ENCODE results near the gene ENKD1. TPM values are rescaled to one million over a fixed set of nuclear protein-coding genes. Genes with fewer than 3 reads are reported as not detected.
A peak's percentile ranks its signal among the peaks of the same experiment; 100 is the strongest.

The ENKD1 gene
- polyA plus RNA-seq = 10 to 100 TPM in 3 of 4 donors, 1 to 10 TPM in 1; 4.1 to 13.2 (median 12.2) TPM
- long read RNA-seq, donor 1 = 0 reads
- long read RNA-seq, donor 2, partial matches to known transcripts = 0 of 3 reads
- long read RNA-seq, donor 2, other reads (novel, unspliced or antisense) = 0 of 3 reads
- long read RNA-seq, donor 3, partial matches to known transcripts = 0 of 2 reads
- long read RNA-seq, donor 3, other reads (novel, unspliced or antisense) = 0 of 2 reads
- long read RNA-seq, donor 4 = 0 reads
- long read RNA-seq, donor 5 = 0 reads
- long read RNA-seq, donor 6 = 0 reads
- long read RNA-seq, donor 7, transcript ENKD1-201 (7 exons, 1,579 nt) = major isoform, 6 of 13 reads
- long read RNA-seq, donor 7, partial matches to known transcripts = 0 of 13 reads
- long read RNA-seq, donor 7, other reads (novel, unspliced or antisense) = 0 of 13 reads
- long read RNA-seq, donor 8 = 0 reads
- long read RNA-seq, donor 9, partial matches to known transcripts = 0 of 2 reads
- long read RNA-seq, donor 9, other reads (novel, unspliced or antisense) = 0 of 2 reads
- long read RNA-seq, donor 10, partial matches to known transcripts = 0 of 2 reads
- long read RNA-seq, donor 10, other reads (novel, unspliced or antisense) = 0 of 2 reads

DNA sequence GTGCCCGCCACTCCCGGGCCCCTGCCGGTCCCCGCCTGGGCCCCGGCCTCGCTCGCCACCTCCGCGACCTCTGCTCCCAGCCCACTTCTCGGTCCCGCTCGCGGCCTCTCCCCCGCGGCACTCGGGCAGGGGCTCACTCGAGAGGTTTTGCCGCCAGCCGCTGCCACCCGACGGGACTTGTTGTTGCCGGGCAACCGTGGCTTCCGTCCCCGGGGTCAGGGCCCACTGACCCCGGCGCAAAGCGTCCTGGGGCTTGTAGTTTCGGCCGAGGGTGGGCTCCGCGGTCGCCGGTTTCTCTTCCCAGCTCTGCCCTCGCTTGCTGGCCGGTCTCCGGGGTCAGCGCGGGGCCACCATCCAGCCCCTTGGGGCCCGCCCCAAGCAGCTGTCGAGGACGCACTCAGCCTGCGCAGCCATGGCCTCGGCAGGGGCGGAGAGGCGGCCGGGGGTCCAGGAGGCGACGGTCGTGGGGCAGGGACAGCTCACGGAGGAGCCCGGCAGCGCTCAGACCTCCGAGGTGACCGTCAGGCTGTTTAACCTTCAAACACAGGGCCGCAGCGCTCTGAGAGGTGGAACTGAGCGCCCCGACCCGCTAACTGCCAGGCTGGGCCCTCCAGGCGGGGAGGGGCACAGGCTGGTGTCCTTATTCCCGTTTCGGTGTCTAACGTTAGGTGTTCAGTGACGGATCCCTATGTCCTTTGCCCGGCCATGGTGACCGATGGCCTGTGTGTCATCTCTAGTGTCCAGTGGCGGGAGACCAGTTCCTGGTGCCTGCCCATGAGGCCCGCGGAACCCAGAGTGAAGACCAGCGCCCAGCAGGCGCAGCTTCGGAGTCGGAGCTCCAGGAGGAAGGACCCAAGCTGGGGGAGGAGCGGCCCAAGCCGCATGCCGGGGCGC, at the start of gene ENKD1, which contains the start of gene C16orf86:
TSS of gene ENKD1 (minus strand) at position 192 of the 894 bp plus-strand sequence. CDS start 308 bp downstream, outside the sequence.
TSS of gene C16orf86 (plus strand) at position 256 of the 894 bp plus-strand sequence. CDS start at position 413, 157 bp downstream.
- no peak for FAIRE-seq
- 7 to 16% (median 15%) methylated on average over 64 to 78 of the region's 78 CpGs for WGBS, 3 donors
- H3K9me3 ChIP-seq (ENCODE audit: control insufficient read depth in 2 of 2, insufficient read depth in 1 of 2, low read depth in 1 of 2, low read length in 1 of 2) = no peaks in the 10 kb centered on the region

DNA sequence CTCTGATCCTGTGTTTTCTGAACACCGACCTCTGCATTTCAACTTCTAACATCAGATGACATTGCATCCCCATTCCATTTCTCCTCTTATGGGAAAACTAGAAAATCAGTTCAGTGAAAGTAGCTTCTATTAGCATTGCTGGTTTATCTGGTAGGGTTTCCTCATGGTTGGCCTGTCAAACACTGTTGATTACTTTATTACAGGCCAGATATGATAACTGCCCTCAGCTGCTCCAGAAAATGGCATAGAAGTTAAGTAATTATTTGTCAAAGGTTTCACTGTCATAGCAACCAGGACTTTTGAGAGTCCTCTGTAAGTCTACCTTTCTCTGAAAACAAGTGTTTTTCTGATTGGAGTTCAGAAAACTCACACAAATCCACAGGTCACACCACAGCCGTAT, 49.5 kb upstream of the ENKD1 start:
- Histone ChIP-seq H3K9me3 (ENCODE audit: control insufficient read depth in 2 of 2, insufficient read depth in 1 of 2, low read depth in 1 of 2, low read length in 1 of 2) (no peaks in the 10 kb centered on the region), H3K36me3 (ENCODE audit: control insufficient read depth in 3 of 3, insufficient read depth in 2 of 3, low read depth in 1 of 3, low read length in 3 of 3) (no peaks in the 10 kb centered on the region), H3K4me1 (ENCODE audit: control insufficient read depth in 3 of 3, insufficient read depth in 2 of 3, low read depth in 1 of 3, low read length in 2 of 3) (peaks cover 0 to 14% (median 3%) of the 10 kb centered on the region in 3 donors), H3K27ac (ENCODE audit: low read depth in 1 of 3, low read length in 2 of 3) (no peak overlapping the region), H3K4me3 (ENCODE audit: low read depth in 1 of 3, low read length in 3 of 3) (no peak overlapping the region), H3K27me3 (ENCODE audit: control insufficient read depth in 3 of 3, insufficient read depth in 3 of 3, low read length in 3 of 3) (peaks cover 0 to 66% (median 0%) of the 10 kb centered on the region in 3 donors)
- DNase-seq (peak; percentile 81 to 85), FAIRE-seq (no peak)
- 26 to 72% (median 40%) methylated on average over 2 of the region's 2 CpGs for WGBS, 3 donors

More for the DNA sequence above, at the start of gene ENKD1, which contains the start of gene C16orf86:
- Histone ChIP-seq H3K27me3 (ENCODE audit: control insufficient read depth in 3 of 3, insufficient read depth in 3 of 3, low read length in 3 of 3) (peaks cover 0 to 12% (median 0%) of the 10 kb centered on the region in 3 donors), H3K27ac (ENCODE audit: low read depth in 1 of 3, low read length in 2 of 3) (peak within 1 kb of the TSS; percentile 2 to 82 (median 46)), H3K4me1 (ENCODE audit: control insufficient read depth in 3 of 3, insufficient read depth in 2 of 3, low read depth in 1 of 3, low read length in 2 of 3) (peaks cover 0 to 18% (median 0%) of the 10 kb centered on the region in 3 donors), H3K4me3 (ENCODE audit: low read depth in 1 of 3, low read length in 3 of 3) (peak within 1 kb of the TSS; percentile 42 to 71 (median 59)), H3K36me3 (ENCODE audit: control insufficient read depth in 3 of 3, insufficient read depth in 2 of 3, low read depth in 1 of 3, low read length in 3 of 3) (peaks cover 0 to 26% (median 0%) of the 10 kb centered on the region in 3 donors)
- peak; percentile 75 to 81 for DNase-seq

- no peaks in the 10 kb centered on the region for H3K36me3 ChIP-seq (ENCODE audit: control insufficient read depth in 3 of 3, insufficient read depth in 2 of 3, low read depth in 1 of 3, low read length in 3 of 3)
- DNase-seq (no peak), FAIRE-seq (no peak)
- peaks cover 0 to 8% (median 3%) of the 10 kb centered on the region in 3 donors for H3K4me1 ChIP-seq (ENCODE audit: control insufficient read depth in 3 of 3, insufficient read depth in 2 of 3, low read depth in 1 of 3, low read length in 2 of 3)
- H3K4me3 ChIP-seq (ENCODE audit: low read depth in 1 of 3, low read length in 3 of 3) = no peak overlapping the region
- no peak overlapping the region for H3K27ac ChIP-seq (ENCODE audit: low read depth in 1 of 3, low read length in 2 of 3)
- H3K27me3 ChIP-seq (ENCODE audit: control insufficient read depth in 3 of 3, insufficient read depth in 3 of 3, low read length in 3 of 3) = peaks cover 0 to 67% (median 0%) of the 10 kb centered on the region in 3 donors
- 34 to 76% (median 52%) methylated on average over 1 of the region's 1 CpG for WGBS, 3 donors
- H3K9me3 ChIP-seq (ENCODE audit: control insufficient read depth in 2 of 2, insufficient read depth in 1 of 2, low read depth in 1 of 2, low read length in 1 of 2) = no peaks in the 10 kb centered on the region
Measured at GRCh38 chr16:67714522-67714921, 48.0 kb upstream of the ENKD1 start.

- H3K4me1 ChIP-seq (ENCODE audit: control insufficient read depth in 3 of 3, insufficient read depth in 2 of 3, low read depth in 1 of 3, low read length in 2 of 3) = peaks cover 0 to 8% (median 3%) of the 10 kb centered on the region in 3 donors
- FAIRE-seq (no peak), DNase-seq (peak in 1 of 2 donors; percentile 45)
Measured at GRCh38 chr16:67713647-67714273, 47.2 kb upstream of the ENKD1 start.

GRCh38 chr16:67710607-67711006, 44.1 kb upstream of the ENKD1 start:
- H3K27ac ChIP-seq (ENCODE audit: low read depth in 1 of 3, low read length in 2 of 3) = no peak overlapping the region
- DNase-seq (no peak), FAIRE-seq (no peak)
- H3K9me3 ChIP-seq (ENCODE audit: control insufficient read depth in 2 of 2, insufficient read depth in 1 of 2, low read depth in 1 of 2, low read length in 1 of 2) = no peaks in the 10 kb centered on the region
- H3K4me1 ChIP-seq (ENCODE audit: control insufficient read depth in 3 of 3, insufficient read depth in 2 of 3, low read depth in 1 of 3, low read length in 2 of 3) = peaks cover 0 to 3% (median under 1%) of the 10 kb centered on the region in 3 donors
- H3K36me3 ChIP-seq (ENCODE audit: control insufficient read depth in 3 of 3, insufficient read depth in 2 of 3, low read depth in 1 of 3, low read length in 3 of 3) = no peaks in the 10 kb centered on the region
- WGBS, 3 donors = 92 to 95% (median 95%) methylated on average over 6 of the region's 6 CpGs
- H3K4me3 ChIP-seq (ENCODE audit: low read depth in 1 of 3, low read length in 3 of 3) = no peak overlapping the region
- peaks cover 0 to 71% (median 0%) of the 10 kb centered on the region in 3 donors for H3K27me3 ChIP-seq (ENCODE audit: control insufficient read depth in 3 of 3, insufficient read depth in 3 of 3, low read length in 3 of 3)

More at GRCh38 chr16:67713647-67714273, 47.2 kb upstream of the ENKD1 start:
- Histone ChIP-seq H3K9me3 (ENCODE audit: control insufficient read depth in 2 of 2, insufficient read depth in 1 of 2, low read depth in 1 of 2, low read length in 1 of 2) (no peaks in the 10 kb centered on the region), H3K4me3 (ENCODE audit: low read depth in 1 of 3, low read length in 3 of 3) (no peak overlapping the region), H3K27ac (ENCODE audit: low read depth in 1 of 3, low read length in 2 of 3) (no peak overlapping the region), H3K36me3 (ENCODE audit: control insufficient read depth in 3 of 3, insufficient read depth in 2 of 3, low read depth in 1 of 3, low read length in 3 of 3) (no peaks in the 10 kb centered on the region), H3K27me3 (ENCODE audit: control insufficient read depth in 3 of 3, insufficient read depth in 3 of 3, low read length in 3 of 3) (peaks cover 0 to 70% (median 0%) of the 10 kb centered on the region in 3 donors)
- 50 to 73% (median 60%) methylated on average over 5 of the region's 5 CpGs for WGBS, 3 donors

DNA sequence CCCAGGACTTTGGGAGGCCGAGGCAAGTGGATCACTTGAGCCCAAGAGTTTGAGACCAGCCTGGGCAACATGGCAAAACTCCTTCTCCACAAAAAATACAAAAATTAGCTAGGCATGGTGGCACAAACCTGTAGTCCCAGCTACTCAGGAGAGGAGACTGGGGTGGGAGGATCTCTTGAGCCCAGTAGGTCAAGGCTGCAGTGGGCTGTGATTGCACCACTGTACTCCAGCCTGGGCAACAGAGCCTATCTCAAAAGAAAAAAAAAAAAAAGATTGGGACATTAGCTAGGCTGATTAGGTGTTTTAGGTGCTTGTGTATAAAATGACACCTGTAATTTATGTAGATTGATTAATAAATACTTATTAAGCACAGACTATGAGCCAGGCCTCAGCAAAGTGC, 42.5 kb upstream of the ENKD1 start:
- DNase-seq (no peak), FAIRE-seq (no peak)
- H3K27me3 ChIP-seq (ENCODE audit: control insufficient read depth in 3 of 3, insufficient read depth in 3 of 3, low read length in 3 of 3) = peaks cover 0 to 71% (median 0%) of the 10 kb centered on the region in 3 donors
- no peak overlapping the region for H3K27ac ChIP-seq (ENCODE audit: low read depth in 1 of 3, low read length in 2 of 3)
- H3K9me3 ChIP-seq (ENCODE audit: control insufficient read depth in 2 of 2, insufficient read depth in 1 of 2, low read depth in 1 of 2, low read length in 1 of 2) = no peaks in the 10 kb centered on the region
- 96 to 100% (median 100%) methylated on average over 1 of the region's 1 CpG for WGBS, 3 donors
- H3K4me3 ChIP-seq (ENCODE audit: low read depth in 1 of 3, low read length in 3 of 3) = no peak overlapping the region
- H3K36me3 ChIP-seq (ENCODE audit: control insufficient read depth in 3 of 3, insufficient read depth in 2 of 3, low read depth in 1 of 3, low read length in 3 of 3) = no peaks in the 10 kb centered on the region
- no peaks in the 10 kb centered on the region for H3K4me1 ChIP-seq (ENCODE audit: control insufficient read depth in 3 of 3, insufficient read depth in 2 of 3, low read depth in 1 of 3, low read length in 2 of 3)

DNA sequence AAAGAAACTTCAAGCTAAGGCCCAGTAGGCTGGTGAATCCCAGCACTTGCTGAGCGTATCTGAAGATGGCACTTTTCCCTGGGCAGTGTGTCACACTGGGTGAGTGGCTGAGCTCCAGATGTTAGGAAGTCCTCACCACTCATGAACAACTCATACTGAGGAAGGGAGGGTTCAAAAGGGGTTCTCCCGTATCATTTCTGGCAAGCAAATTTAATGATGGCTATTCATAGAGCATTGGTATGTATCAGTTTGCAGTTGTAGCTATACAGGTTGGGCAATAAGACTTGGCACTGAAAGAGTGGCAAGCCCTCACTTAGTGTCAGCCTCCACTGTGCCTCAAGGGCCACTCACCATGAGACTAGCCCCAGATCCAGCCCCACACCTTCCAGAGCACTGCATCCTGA, 41.8 kb upstream of the ENKD1 start:
- 48 to 84% (median 70%) methylated on average over 2 of the region's 2 CpGs for WGBS, 3 donors
- Histone ChIP-seq H3K36me3 (ENCODE audit: control insufficient read depth in 3 of 3, insufficient read depth in 2 of 3, low read depth in 1 of 3, low read length in 3 of 3) (no peaks in the 10 kb centered on the region), H3K4me3 (ENCODE audit: low read depth in 1 of 3, low read length in 3 of 3) (no peak overlapping the region), H3K27ac (ENCODE audit: low read depth in 1 of 3, low read length in 2 of 3) (no peak overlapping the region), H3K9me3 (ENCODE audit: control insufficient read depth in 2 of 2, insufficient read depth in 1 of 2, low read depth in 1 of 2, low read length in 1 of 2) (no peaks in the 10 kb centered on the region), H3K4me1 (ENCODE audit: control insufficient read depth in 3 of 3, insufficient read depth in 2 of 3, low read depth in 1 of 3, low read length in 2 of 3) (peaks cover 0 to 2% (median 0%) of the 10 kb centered on the region in 3 donors), H3K27me3 (ENCODE audit: control insufficient read depth in 3 of 3, insufficient read depth in 3 of 3, low read length in 3 of 3) (peaks cover 0 to 69% (median 0%) of the 10 kb centered on the region in 3 donors)
- DNase-seq (no peak), FAIRE-seq (no peak)

All from small intestine (tissue), 16 donors.